Activated CD4-positive, alpha-beta T cell treated with anti-CD3 and anti-CD28 coated beads for 36 hours (primary cell): Measurements from ENCODE around the gene BANF1. TPM values are rescaled to one million over a fixed set of nuclear protein-coding genes. Genes with fewer than 3 reads are reported as not detected.

Experiments used
- ATAC-seq: fragments of 200-7000 bp; cut with Tn5 transposase; one replicate; pipeline ENCODE4 v1.10.0; 2021; ENCODE audit warnings: mild to moderate bottlenecking, moderate library complexity
- CTCF ChIA-PET: fragments of 350-600 bp; sonication (Branson Sonifier 250); formaldehyde crosslinking; loops from one replicate; lab custom pipeline; 2021; ENCODE audit warnings: antibody characterized with exemption; lab: Charles Lee
- POLR2A ChIA-PET: fragments of 350-600 bp; sonication (Branson Sonifier 250); formaldehyde crosslinking; loops from one replicate; lab custom pipeline; 2021; ENCODE audit warnings: antibody characterized with exemption, inconsistent platforms; lab: Charles Lee
- DNase-seq: peaks from one replicate; pipeline ENCODE4 v3.0.0-alpha.2; 2020
- H3K27ac Mint-ChIP-seq: one replicate; pipeline ENCODE4 v1.8.0; 2021; ENCODE audit warnings: mixed read lengths
- H3K27me3 Mint-ChIP-seq: one replicate; pipeline ENCODE4 v1.8.0; 2021; ENCODE audit warnings: mixed read lengths
- H3K36me3 Mint-ChIP-seq: one replicate; pipeline ENCODE4 v1.8.0; 2021; ENCODE audit warnings: low read depth, mixed read lengths
- H3K4me1 Mint-ChIP-seq: one replicate; pipeline ENCODE4 v1.8.0; 2021; ENCODE audit warnings: mixed read lengths
- H3K4me3 Mint-ChIP-seq: one replicate; pipeline ENCODE4 v1.8.0; 2021; ENCODE audit warnings: mild to moderate bottlenecking, moderate library complexity, mixed read lengths
- H3K9me3 Mint-ChIP-seq: one replicate; pipeline ENCODE4 v1.8.0; 2021; ENCODE audit warnings: low read depth, mixed read lengths
- intact Hi-C, 2 experiments: fragments of 100-400 bp; cut with DNase I in 1 of 2; cut with micrococcal nuclease in 1 of 2; formaldehyde crosslinking; loops; one replicate each; pipeline versions ENCODE4 v1.14.2 to v1.15.1; 2022 to 2024; cut with DNase I, micrococcal nuclease
- total RNA-seq, 2 experiments: library from RNA; stranded (reverse); gene quantifications; one replicate each; pipeline ENCODE4 v1.2.3, GENCODE V29; 2021

BANF1 gene
- total RNA-seq, 2 experiments from 2014 or later, result 233 to 293 TPM

GRCh38 chr11:66012371-66012945 lies 10.2 kb downstream of the BANF1 start:
- intact Hi-C loops, result no loop called here
- ChIA-PET POLR2A (interaction anchor here (0.5 to 0.6 kb wide), 2 partner anchors 10 to 312 kb away, joined by 3 read pairs; partner anchors contain the start of gene BANF1), CTCF (interaction anchor here (0.6 to 3.3 kb wide), 4 partner anchors 10 to 115 kb away, joined by 3 to 16 read pairs (median 5); no protein-coding TSS in a partner anchor)
- no peak overlapping the region for H3K27ac Mint-ChIP-seq
- no peaks in the 10 kb centered on the region for H3K9me3 Mint-ChIP-seq
- no peak overlapping the region for H3K4me3 Mint-ChIP-seq
- ATAC-seq (no peak), DNase-seq (no peak)
- peaks cover 4% of the 10 kb centered on the region for H3K4me1 Mint-ChIP-seq
- H3K36me3 Mint-ChIP-seq, result no peaks in the 10 kb centered on the region
- peaks cover 18% of the 10 kb centered on the region for H3K27me3 Mint-ChIP-seq

GRCh38 chr11:66012946-66013761 lies 10.9 kb downstream of the BANF1 start:
- ChIA-PET CTCF (interaction anchor here (0.6 to 3.3 kb wide), 4 partner anchors 9 to 114 kb away, joined by 3 to 16 read pairs (median 5); no protein-coding TSS in a partner anchor), POLR2A (interaction anchor here (0.5 to 0.6 kb wide), 2 partner anchors 11 to 312 kb away, joined by 3 read pairs; partner anchors contain the start of gene BANF1)
- Mint-ChIP-seq H3K27ac (no peak overlapping the region), H3K27me3 (peaks cover 18% of the 10 kb centered on the region), H3K36me3 (no peaks in the 10 kb centered on the region), H3K4me1 (peaks cover 7% of the 10 kb centered on the region), H3K4me3 (no peak overlapping the region), H3K9me3 (no peaks in the 10 kb centered on the region)
- ATAC-seq (no peak), DNase-seq (no peak)
- intact Hi-C loops, result no loop called here

GRCh38 chr11:66013762-66014100 lies 11.4 kb downstream of the BANF1 start:
- intact Hi-C loops, result no loop called here
- POLR2A ChIA-PET, result no interaction called here

GRCh38 chr11:66014804-66015453 lies 12.6 kb downstream of the BANF1 start:
- H3K4me3 Mint-ChIP-seq, result no peak overlapping the region
- intact Hi-C loops, result no loop called here
- CTCF ChIA-PET, result interaction anchor here (0.7 to 0.9 kb wide), 2 partner anchors 12 to 30 kb away, joined by 3 to 5 read pairs; partner anchors contain the start of gene CATSPER1
- no peak overlapping the region for H3K27ac Mint-ChIP-seq
- no peaks in the 10 kb centered on the region for H3K36me3 Mint-ChIP-seq
- peaks cover 18% of the 10 kb centered on the region for H3K27me3 Mint-ChIP-seq
- no peaks in the 10 kb centered on the region for H3K9me3 Mint-ChIP-seq
- POLR2A ChIA-PET, result no interaction called here
- peaks cover 7% of the 10 kb centered on the region for H3K4me1 Mint-ChIP-seq
- ATAC-seq (no peak), DNase-seq (no peak)

More at GRCh38 chr11:66013762-66014100, 11.4 kb downstream of the BANF1 start:
- CTCF ChIA-PET, result interaction anchor here (1.5 to 3.3 kb wide), 2 partner anchors 9 to 31 kb away, joined by 6 to 16 read pairs; no protein-coding TSS in a partner anchor
- H3K4me1 Mint-ChIP-seq, result peaks cover 7% of the 10 kb centered on the region
- H3K27ac Mint-ChIP-seq, result no peak overlapping the region
- DNase-seq, result no peak
- no peaks in the 10 kb centered on the region for H3K9me3 Mint-ChIP-seq
- no peak overlapping the region for H3K4me3 Mint-ChIP-seq
- peaks cover 18% of the 10 kb centered on the region for H3K27me3 Mint-ChIP-seq
- no peaks in the 10 kb centered on the region for H3K36me3 Mint-ChIP-seq
- no peak for ATAC-seq

- ATAC-seq, result no peak
- intact Hi-C loops, result no loop called here
- no peak overlapping the region for H3K4me3 Mint-ChIP-seq
- peaks cover 7% of the 10 kb centered on the region for H3K4me1 Mint-ChIP-seq
- H3K27ac Mint-ChIP-seq, result no peak overlapping the region
- H3K36me3 Mint-ChIP-seq, result no peaks in the 10 kb centered on the region
- ChIA-PET POLR2A (no interaction called here), CTCF (interaction anchor here (0.7 to 0.9 kb wide), 2 partner anchors 11 to 30 kb away, joined by 3 to 5 read pairs; partner anchors contain the start of gene CATSPER1)
- no peaks in the 10 kb centered on the region for H3K9me3 Mint-ChIP-seq
- no peak for DNase-seq
- peaks cover 16% of the 10 kb centered on the region for H3K27me3 Mint-ChIP-seq
These were observed 13.2 kb downstream of the BANF1 start for GRCh38 chr11:66015454-66015881.

GRCh38 chr11:66015936-66016792 lies 13.9 kb downstream of the BANF1 start:
- Mint-ChIP-seq H3K27me3 (peaks cover 15% of the 10 kb centered on the region), H3K9me3 (no peaks in the 10 kb centered on the region), H3K4me1 (peaks cover 9% of the 10 kb centered on the region), H3K27ac (no peak overlapping the region), H3K4me3 (no peak overlapping the region), H3K36me3 (no peaks in the 10 kb centered on the region)
- DNase-seq, result no peak
- ATAC-seq, result no peak
- intact Hi-C loops, result no loop called here
- CTCF ChIA-PET, result interaction anchor here (0.7 to 0.9 kb wide), 2 partner anchors 10 to 29 kb away, joined by 3 to 5 read pairs; partner anchors contain the start of gene CATSPER1
- POLR2A ChIA-PET, result no interaction called here

GRCh38 chr11:66016793-66017177 lies 14.5 kb downstream of the BANF1 start:
- H3K36me3 Mint-ChIP-seq, result no peaks in the 10 kb centered on the region
- CTCF ChIA-PET, result no interaction called here
- no peak overlapping the region for H3K27ac Mint-ChIP-seq
- H3K4me1 Mint-ChIP-seq, result peaks cover 10% of the 10 kb centered on the region
- ATAC-seq, result no peak
- intact Hi-C loops, result no loop called here
- no peak overlapping the region for H3K4me3 Mint-ChIP-seq
- no peaks in the 10 kb centered on the region for H3K9me3 Mint-ChIP-seq
- POLR2A ChIA-PET, result no interaction called here
- peaks cover 13% of the 10 kb centered on the region for H3K27me3 Mint-ChIP-seq
- no peak for DNase-seq

GRCh38 chr11:66017321-66017720 lies 15.0 kb downstream of the BANF1 start:
- Mint-ChIP-seq H3K36me3 (no peaks in the 10 kb centered on the region), H3K27ac (no peak overlapping the region), H3K27me3 (peaks cover 15% of the 10 kb centered on the region), H3K4me1 (peaks cover 10% of the 10 kb centered on the region), H3K4me3 (no peak overlapping the region), H3K9me3 (no peaks in the 10 kb centered on the region)
- ChIA-PET CTCF (interaction anchor here (0.7 to 1.2 kb wide), 2 partner anchors 31 to 50 kb away, joined by 3 read pairs; no protein-coding TSS in a partner anchor), POLR2A (no interaction called here)
- ATAC-seq (no peak), DNase-seq (no peak)
- intact Hi-C loops, result no loop called here

GRCh38 chr11:66020212-66020611 lies 17.9 kb downstream of the BANF1 start:
- intact Hi-C loops, result no loop called here
- no peak for ATAC-seq
- Mint-ChIP-seq H3K4me1 (peaks cover 13% of the 10 kb centered on the region), H3K27ac (no peak overlapping the region), H3K36me3 (no peaks in the 10 kb centered on the region), H3K27me3 (peaks cover 7% of the 10 kb centered on the region), H3K9me3 (no peaks in the 10 kb centered on the region), H3K4me3 (no peak overlapping the region)
- POLR2A ChIA-PET, result no interaction called here
- CTCF ChIA-PET, result interaction anchor here (0.9 to 1.2 kb wide), 3 partner anchors 8 to 135 kb away, joined by 3 to 4 read pairs (median 3); no protein-coding TSS in a partner anchor
- no peak for DNase-seq

GRCh38 chr11:66020618-66021357 lies 18.5 kb downstream of the BANF1 start:
- peak; percentile 43 for ATAC-seq
- H3K27ac Mint-ChIP-seq, result no peak overlapping the region
- peak; percentile 43 for DNase-seq
- CTCF ChIA-PET, result interaction anchor here (0.6 kb wide), 1 partner anchor 222 kb away, joined by 4 read pairs; no protein-coding TSS in a partner anchor
- no peak overlapping the region for H3K4me3 Mint-ChIP-seq
- no peaks in the 10 kb centered on the region for H3K36me3 Mint-ChIP-seq
- peaks cover 7% of the 10 kb centered on the region for H3K27me3 Mint-ChIP-seq
- H3K4me1 Mint-ChIP-seq, result peaks cover 13% of the 10 kb centered on the region
- POLR2A ChIA-PET, result no interaction called here
- H3K9me3 Mint-ChIP-seq, result no peaks in the 10 kb centered on the region
- intact Hi-C loops, result no loop called here
